NCI-H2227 (cell line): Measurements from ENCODE around the gene CAMK2N2.
A peak's percentile ranks its signal among the peaks of the same experiment; 100 is the strongest.

Source experiments
- DNase-seq: peaks from one replicate; lab custom pipeline; 2025; ENCODE audit not compliant: unreplicated experiment; lab: John Stamatoyannopoulos, UW

The CAMK2N2 gene

GRCh38 chr3:184240384-184241140, 20.8 kb downstream of the CAMK2N2 start:
- DNase-seq = no peak

- DNase-seq = no peak
These were observed 21.6 kb downstream of the CAMK2N2 start for GRCh38 chr3:184239708-184240107.

- no peak for DNase-seq
These were observed 22.1 kb downstream of the CAMK2N2 start for GRCh38 chr3:184239221-184239620.

- DNase-seq = no peak
These were observed 23.0 kb downstream of the CAMK2N2 start for GRCh38 chr3:184238246-184238818.

GRCh38 chr3:184237807-184238206, 23.5 kb downstream of the CAMK2N2 start:
- DNase-seq = no peak

GRCh38 chr3:184237211-184237610, 24.1 kb downstream of the CAMK2N2 start:
- DNase-seq = no peak

GRCh38 chr3:184236636-184237035, 24.7 kb downstream of the CAMK2N2 start:
- DNase-seq = no peak

GRCh38 chr3:184236033-184236410, 25.3 kb downstream of the CAMK2N2 start:
- DNase-seq = no peak

GRCh38 chr3:184235381-184236032, 25.8 kb downstream of the CAMK2N2 start:
- peak; percentile 13 for DNase-seq

GRCh38 chr3:184234671-184235380, 26.5 kb downstream of the CAMK2N2 start:
- DNase-seq = no peak

- DNase-seq = no peak
These were observed 27.1 kb downstream of the CAMK2N2 start for GRCh38 chr3:184234224-184234623.

GRCh38 chr3:184233127-184233843, 28.1 kb downstream of the CAMK2N2 start:
- no peak for DNase-seq

GRCh38 chr3:184231671-184232070, 29.7 kb downstream of the CAMK2N2 start:
- DNase-seq = no peak

GRCh38 chr3:184230603-184231528, 30.5 kb downstream of the CAMK2N2 start:
- peak; percentile 19 for DNase-seq

GRCh38 chr3:184230081-184230602, 31.2 kb downstream of the CAMK2N2 start:
- peak; percentile 39 for DNase-seq

GRCh38 chr3:184229394-184230080, 31.8 kb downstream of the CAMK2N2 start, which contains the start of gene VWA5B2:
VWA5B2 (plus strand) TSS chr3:184229585; CDS start chr3:184230529, 944 bp downstream.
- peak; percentile 89 for DNase-seq

- DNase-seq = no peak
These were observed 32.8 kb downstream of the CAMK2N2 start for GRCh38 chr3:184228376-184229137.

- peak; percentile 51 for DNase-seq
These were observed 33.8 kb downstream of the CAMK2N2 start for GRCh38 chr3:184227481-184227935.
